DOHH2 (cell line): Measurements from ENCODE around the gene C1orf174.

ENCODE experiments used
- EZH2phosphoT487 ChIP-seq: fragments of 200-600 bp; sonication (generic); IDR thresholded peaks from 2 replicates; pipeline ENCODE4 v1.6.1; 2017; ENCODE audit warnings: borderline replicate concordance, mild to moderate bottlenecking, antibody characterized with exemption, low read length, moderate library complexity, mixed read lengths
- TF ChIP-seq, protein P1 (sequence below): fragments of 200-600 bp; sonication (generic); IDR thresholded peaks from one replicate; pipeline ENCODE4 v1.5.1; 2014; ENCODE audit warnings: antibody characterized with exemption, mild to moderate bottlenecking, low read depth, low read length; ENCODE audit not compliant: poor library complexity, severe bottlenecking

DNA sequence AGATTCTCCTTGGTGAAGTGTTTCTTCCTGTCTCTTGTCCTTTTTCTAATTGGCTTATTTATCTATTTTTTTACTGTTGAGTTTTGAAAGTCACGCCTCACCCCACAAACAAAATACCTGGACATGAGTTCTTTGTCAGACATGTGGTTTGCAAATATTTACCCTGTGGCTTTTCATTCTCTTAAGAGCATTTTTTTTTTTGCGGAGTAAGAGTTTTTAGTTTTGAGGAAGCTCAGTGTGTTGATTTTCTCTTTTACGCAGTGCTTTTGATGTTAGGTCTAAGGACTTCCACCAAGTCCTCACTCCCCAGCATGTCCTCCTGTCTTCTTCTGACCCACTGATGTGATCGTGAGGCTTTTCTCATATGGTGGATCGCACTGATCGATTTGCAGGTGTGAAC is 35.2 kb downstream of the C1orf174 start:
- TF ChIP-seq, protein P1, sequence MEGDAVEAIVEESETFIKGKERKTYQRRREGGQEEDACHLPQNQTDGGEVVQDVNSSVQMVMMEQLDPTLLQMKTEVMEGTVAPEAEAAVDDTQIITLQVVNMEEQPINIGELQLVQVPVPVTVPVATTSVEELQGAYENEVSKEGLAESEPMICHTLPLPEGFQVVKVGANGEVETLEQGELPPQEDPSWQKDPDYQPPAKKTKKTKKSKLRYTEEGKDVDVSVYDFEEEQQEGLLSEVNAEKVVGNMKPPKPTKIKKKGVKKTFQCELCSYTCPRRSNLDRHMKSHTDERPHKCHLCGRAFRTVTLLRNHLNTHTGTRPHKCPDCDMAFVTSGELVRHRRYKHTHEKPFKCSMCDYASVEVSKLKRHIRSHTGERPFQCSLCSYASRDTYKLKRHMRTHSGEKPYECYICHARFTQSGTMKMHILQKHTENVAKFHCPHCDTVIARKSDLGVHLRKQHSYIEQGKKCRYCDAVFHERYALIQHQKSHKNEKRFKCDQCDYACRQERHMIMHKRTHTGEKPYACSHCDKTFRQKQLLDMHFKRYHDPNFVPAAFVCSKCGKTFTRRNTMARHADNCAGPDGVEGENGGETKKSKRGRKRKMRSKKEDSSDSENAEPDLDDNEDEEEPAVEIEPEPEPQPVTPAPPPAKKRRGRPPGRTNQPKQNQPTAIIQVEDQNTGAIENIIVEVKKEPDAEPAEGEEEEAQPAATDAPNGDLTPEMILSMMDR: no peak
- no peak for TF ChIP-seq EZH2phosphoT487
